Liver (tissue), 9 donors: ENCODE results near the gene TEK. TPM values are rescaled to one million over a fixed set of nuclear protein-coding genes. Genes with fewer than 3 reads are reported as not detected.

ENCODE experiments used
- DNase-seq: peaks from one replicate; pipeline ENCODE4 v3.0.0-alpha.2; 2017; ENCODE audit warnings: low spot score
- H3K27ac ChIP-seq, 2 donors: one replicate each; pipeline ENCODE4 v1.7.0; 2013; ENCODE audit warnings: inconsistent platforms in 2 of 2, low read length in 2 of 2, control low read depth in 1 of 2, low read depth in 1 of 2, mild to moderate bottlenecking in 1 of 2
- H3K27me3 ChIP-seq, 4 donors: one replicate each; pipeline versions ENCODE4 v1.6.1 to v1.7.0; 2013; ENCODE audit warnings: low read length in 3 of 4, inconsistent platforms in 1 of 4, mild to moderate bottlenecking in 1 of 4, moderate library complexity in 1 of 4; ENCODE audit not compliant: control insufficient read depth in 4 of 4, insufficient read depth in 4 of 4
- H3K36me3 ChIP-seq, 4 donors: one replicate each; pipeline versions ENCODE4 v1.6.1 to v1.7.0; 2013; ENCODE audit warnings: low read length in 3 of 4, mild to moderate bottlenecking in 3 of 4, low read depth in 1 of 4, moderate library complexity in 1 of 4; ENCODE audit not compliant: control insufficient read depth in 4 of 4, insufficient read depth in 3 of 4
- H3K4me1 ChIP-seq, 4 donors: one replicate each; pipeline versions ENCODE4 v1.6.1 to v1.7.0; 2013; ENCODE audit warnings: low read length in 3 of 4, mild to moderate bottlenecking in 3 of 4, moderate library complexity in 1 of 4; ENCODE audit not compliant: control insufficient read depth in 4 of 4, insufficient read depth in 4 of 4
- H3K4me3 ChIP-seq, 3 donors: one replicate each; pipeline versions ENCODE4 v1.6.1 to v1.7.0; 2013; ENCODE audit warnings: low read length in 3 of 3, control low read depth in 1 of 3, low read depth in 1 of 3, mild to moderate bottlenecking in 1 of 3
- H3K9ac ChIP-seq, 2 donors: one replicate each; pipeline ENCODE4 v1.7.0; 2013; ENCODE audit warnings: low read length in 2 of 2, mild to moderate bottlenecking in 2 of 2, moderate library complexity in 2 of 2, control low read depth in 1 of 2, low read depth in 1 of 2
- H3K9me3 ChIP-seq, 4 donors: one replicate each; pipeline versions ENCODE4 v1.6.1 to v1.7.0; 2013; ENCODE audit warnings: low read length in 3 of 4; ENCODE audit not compliant: control insufficient read depth in 4 of 4
- EGR1 ChIP-seq, 2 donors: IDR thresholded peaks; 2 replicates each; pipeline ENCODE4 v1.6.1; 2016 to 2018; ENCODE audit warnings: antibody characterized with exemption in 2 of 2, low read depth in 2 of 2
- FOXA1 ChIP-seq: IDR thresholded peaks from 2 replicates; pipeline ENCODE4 v1.6.1; 2016; ENCODE audit warnings: antibody characterized with exemption
- FOXA2 ChIP-seq: IDR thresholded peaks from 2 replicates; pipeline ENCODE4 v1.6.1; 2016; ENCODE audit warnings: antibody characterized with exemption
- GABPA ChIP-seq, 2 donors: IDR thresholded peaks in 1 of 2; conservative IDR thresholded peaks in 1 of 2; 2 replicates each; pipeline ENCODE4 v1.6.1; 2016; ENCODE audit warnings: antibody characterized with exemption in 2 of 2, mild to moderate bottlenecking in 1 of 2, moderate library complexity in 1 of 2
- HNF4G ChIP-seq: IDR thresholded peaks from 2 replicates; pipeline ENCODE4 v1.6.1; 2016; ENCODE audit warnings: antibody characterized with exemption
- JUND ChIP-seq, 2 donors: IDR thresholded peaks; 2 replicates each; pipeline ENCODE4 v1.6.1; 2016; ENCODE audit warnings: antibody characterized with exemption in 2 of 2
- MAX ChIP-seq: IDR thresholded peaks from 2 replicates; pipeline ENCODE4 v1.6.1; 2016; ENCODE audit warnings: antibody characterized with exemption
- NR2F2 ChIP-seq: IDR thresholded peaks from 2 replicates; pipeline ENCODE4 v1.6.1; 2016; ENCODE audit warnings: antibody characterized with exemption
- RAD21 ChIP-seq, 2 donors: IDR thresholded peaks; 2 replicates each; pipeline ENCODE4 v1.6.1; 2016; ENCODE audit warnings: antibody characterized with exemption in 2 of 2, mild to moderate bottlenecking in 2 of 2
- RXRA ChIP-seq, 2 donors: IDR thresholded peaks; 2 replicates each; pipeline ENCODE4 v1.6.1; 2017 to 2018; ENCODE audit warnings: antibody characterized with exemption in 2 of 2, mild to moderate bottlenecking in 1 of 2
- SP1 ChIP-seq: IDR thresholded peaks from 2 replicates; pipeline ENCODE4 v1.6.1; 2018; ENCODE audit warnings: antibody characterized with exemption, mild to moderate bottlenecking
- TAF1 ChIP-seq: conservative IDR thresholded peaks from 2 replicates; pipeline ENCODE4 v1.6.1; 2016; ENCODE audit warnings: antibody characterized with exemption, mild to moderate bottlenecking
- YY1 ChIP-seq: IDR thresholded peaks from 2 replicates; pipeline ENCODE4 v1.6.1; 2016; ENCODE audit warnings: antibody characterized with exemption, mild to moderate bottlenecking
- WGBS: extraction: QIAGEN DNeasy Blood & Tissue Kit; methylation state at CpG from one replicate; pipeline ENCODE4 v1.1.7; 2013; 5-methylcytosine and 5-hydroxymethylcytosine counted together
- polyA plus RNA-seq, 2 donors: library from polyadenylated mRNA; stranded (reverse) in 1 of 2; unstranded in 1 of 2; fragments of 200-250 nt in 1 of 2; fragments of >200 nt in 1 of 2; fragmentation: Nextera tagmentation in 1 of 2; extraction: Ambion mirVana in 1 of 2; gene quantifications; one replicate each; pipeline versions ENCODE4 v1.2.1 to v1.2.3, GENCODE V29; 2013 to 2015
- total RNA-seq, 2 donors: library from RNA; depleted of rRNA; stranded (reverse); fragments of >200 nt; gene quantifications; one replicate each; pipeline ENCODE4 v1.2.3, GENCODE V29; 2014
- TF ChIP-seq, protein P1 (sequence below): IDR thresholded peaks from 2 replicates; pipeline ENCODE4 v1.6.1; 2016; ENCODE audit warnings: antibody characterized with exemption
- TF ChIP-seq, protein P2 (sequence below): IDR thresholded peaks from 2 replicates; pipeline ENCODE4 v1.6.1; 2016; ENCODE audit warnings: antibody characterized with exemption, mild to moderate bottlenecking
- donor health status: healthy.
- donor health status: healthy.
- donor health status: healthy.
- donor health status: healthy.
- donor health status: healthy.

The TEK gene
- total and polyA plus RNA-seq, 4 donors: 2.9 to 13.8 (median 8.4) TPM

DNA sequence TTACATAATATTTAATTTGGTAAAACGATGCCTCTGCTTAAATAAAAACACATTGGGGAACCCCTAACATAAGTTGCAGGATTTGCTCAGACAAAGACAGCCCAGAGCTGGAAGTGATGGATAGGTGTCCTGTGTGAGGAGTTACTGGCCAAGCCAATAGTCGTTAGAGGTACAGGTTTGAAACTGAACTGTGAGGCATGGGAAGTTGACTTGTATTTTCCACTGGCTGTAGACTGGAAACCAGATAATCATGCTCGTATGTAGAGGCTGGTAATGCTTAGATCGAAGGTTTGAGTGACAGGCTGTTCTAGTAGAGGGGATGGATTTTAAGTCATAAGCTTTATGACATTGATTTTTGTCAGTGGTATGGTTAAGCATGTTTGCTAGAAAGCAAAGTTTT lies 24.8 kb downstream of the TEK start:
- Histone ChIP-seq H3K4me1 (no peaks in the 10 kb centered on the region), H3K9me3 (no peaks in the 10 kb centered on the region), H3K4me3 (no peak overlapping the region), H3K27me3 (no peaks in the 10 kb centered on the region), H3K36me3 (no peaks in the 10 kb centered on the region), H3K9ac (no peak overlapping the region), H3K27ac (no peak overlapping the region)
- no peak for DNase-seq
- TF ChIP-seq GABPA (IDR thresholded peaks at IDR 0.05 in 1 of 2, conservative IDR thresholded peaks at IDR 0.05 in 1 of 2): no peak
- no peak for TF ChIP-seq FOXA1
- no peak for TF ChIP-seq NR2F2
- TF ChIP-seq MAX: no peak
- TF ChIP-seq, protein P1, sequence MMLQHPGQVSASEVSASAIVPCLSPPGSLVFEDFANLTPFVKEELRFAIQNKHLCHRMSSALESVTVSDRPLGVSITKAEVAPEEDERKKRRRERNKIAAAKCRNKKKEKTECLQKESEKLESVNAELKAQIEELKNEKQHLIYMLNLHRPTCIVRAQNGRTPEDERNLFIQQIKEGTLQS: no peak
- no peak for TF ChIP-seq FOXA2
- 65% methylated on average over 4 of the region's 4 CpGs for WGBS

- 69% methylated on average over 7 of the region's 7 CpGs for whole genome bisulfite sequencing
- no peak overlapping the region for H3K27ac ChIP-seq
- no peak overlapping the region for H3K9ac ChIP-seq
- H3K36me3 ChIP-seq: no peaks in the 10 kb centered on the region
- H3K4me1 ChIP-seq: no peaks in the 10 kb centered on the region
- no peak overlapping the region for H3K4me3 ChIP-seq
- TF ChIP-seq NR2F2: no peak
- TF ChIP-seq SP1: no peak
- TF ChIP-seq GABPA (IDR thresholded peaks at IDR 0.05 in 1 of 2, conservative IDR thresholded peaks at IDR 0.05 in 1 of 2): no peak
- TF ChIP-seq, protein P1: no peak
- TF ChIP-seq EGR1 (IDR thresholded peaks at IDR 0.05; ENCODE audit: low read depth in 2 of 2): no peak
- no peak for TF ChIP-seq FOXA2
- no peak for TF ChIP-seq HNF4G
- no peak for TF ChIP-seq RXRA (IDR thresholded peaks at IDR 0.05)
- TF ChIP-seq JUND (IDR thresholded peaks at IDR 0.05): no peak
- no peak for TF ChIP-seq MAX
- no peak for TF ChIP-seq RAD21 (IDR thresholded peaks at IDR 0.05)
- TF ChIP-seq, protein P2, sequence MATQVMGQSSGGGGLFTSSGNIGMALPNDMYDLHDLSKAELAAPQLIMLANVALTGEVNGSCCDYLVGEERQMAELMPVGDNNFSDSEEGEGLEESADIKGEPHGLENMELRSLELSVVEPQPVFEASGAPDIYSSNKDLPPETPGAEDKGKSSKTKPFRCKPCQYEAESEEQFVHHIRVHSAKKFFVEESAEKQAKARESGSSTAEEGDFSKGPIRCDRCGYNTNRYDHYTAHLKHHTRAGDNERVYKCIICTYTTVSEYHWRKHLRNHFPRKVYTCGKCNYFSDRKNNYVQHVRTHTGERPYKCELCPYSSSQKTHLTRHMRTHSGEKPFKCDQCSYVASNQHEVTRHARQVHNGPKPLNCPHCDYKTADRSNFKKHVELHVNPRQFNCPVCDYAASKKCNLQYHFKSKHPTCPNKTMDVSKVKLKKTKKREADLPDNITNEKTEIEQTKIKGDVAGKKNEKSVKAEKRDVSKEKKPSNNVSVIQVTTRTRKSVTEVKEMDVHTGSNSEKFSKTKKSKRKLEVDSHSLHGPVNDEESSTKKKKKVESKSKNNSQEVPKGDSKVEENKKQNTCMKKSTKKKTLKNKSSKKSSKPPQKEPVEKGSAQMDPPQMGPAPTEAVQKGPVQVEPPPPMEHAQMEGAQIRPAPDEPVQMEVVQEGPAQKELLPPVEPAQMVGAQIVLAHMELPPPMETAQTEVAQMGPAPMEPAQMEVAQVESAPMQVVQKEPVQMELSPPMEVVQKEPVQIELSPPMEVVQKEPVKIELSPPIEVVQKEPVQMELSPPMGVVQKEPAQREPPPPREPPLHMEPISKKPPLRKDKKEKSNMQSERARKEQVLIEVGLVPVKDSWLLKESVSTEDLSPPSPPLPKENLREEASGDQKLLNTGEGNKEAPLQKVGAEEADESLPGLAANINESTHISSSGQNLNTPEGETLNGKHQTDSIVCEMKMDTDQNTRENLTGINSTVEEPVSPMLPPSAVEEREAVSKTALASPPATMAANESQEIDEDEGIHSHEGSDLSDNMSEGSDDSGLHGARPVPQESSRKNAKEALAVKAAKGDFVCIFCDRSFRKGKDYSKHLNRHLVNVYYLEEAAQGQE: no peak
- no peak for TF ChIP-seq TAF1
- no peak for TF ChIP-seq YY1
- no peak for DNase-seq
- no peaks in the 10 kb centered on the region for H3K27me3 ChIP-seq
- H3K9me3 ChIP-seq: no peaks in the 10 kb centered on the region
These were observed 33.4 kb downstream of the TEK start for GRCh38 chr9:27142299-27142930.
